Measurements from ENCODE around the gene KRTAP10-5. TPM values are rescaled to one million over a fixed set of nuclear protein-coding genes. Genes with fewer than 3 reads are reported as not detected.
"Not testable (repeated sequence)": the region's sequence is repeated elsewhere in the genome, so short reads cannot be mapped to it uniquely, and the experiment has no call there.

KRTAP10-5 gene
- total RNA-seq, 1 donor, result not detected

- no peak overlapping the region for H3K4me3 ChIP-seq (ENCODE audit: low read length)
- H3K4me1 ChIP-seq (ENCODE audit: insufficient read depth, low read length), result no peaks in the 10 kb centered on the region
- no peaks in the 10 kb centered on the region for H3K9me3 ChIP-seq (ENCODE audit: low read depth, low read length)
- H3K27me3 ChIP-seq (ENCODE audit: insufficient read depth, low read length), result no peaks in the 10 kb centered on the region
Observed at GRCh38 chr21:44556879-44557278, 23.5 kb downstream of the KRTAP10-5 start.

GRCh38 chr21:44555200-44555875, 25.1 kb downstream of the KRTAP10-5 start:
- no peak overlapping the region for H3K4me3 ChIP-seq (ENCODE audit: low read length)
- no peaks in the 10 kb centered on the region for H3K9me3 ChIP-seq (ENCODE audit: low read depth, low read length)

GRCh38 chr21:44552681-44553080, 27.7 kb downstream of the KRTAP10-5 start:
- Histone ChIP-seq H3K27me3 (ENCODE audit: insufficient read depth, low read length) (no peaks in the 10 kb centered on the region), H3K4me3 (ENCODE audit: low read length) (no peak overlapping the region), H3K4me1 (ENCODE audit: insufficient read depth, low read length) (peaks cover 3% of the 10 kb centered on the region), H3K9me3 (ENCODE audit: low read depth, low read length) (no peaks in the 10 kb centered on the region)

More at GRCh38 chr21:44555200-44555875, 25.1 kb downstream of the KRTAP10-5 start:
- Histone ChIP-seq H3K4me1 (ENCODE audit: insufficient read depth, low read length) (no peaks in the 10 kb centered on the region), H3K27me3 (ENCODE audit: insufficient read depth, low read length) (no peaks in the 10 kb centered on the region)

GRCh38 chr21:44552136-44552535, 28.3 kb downstream of the KRTAP10-5 start:
- H3K4me1 ChIP-seq (ENCODE audit: insufficient read depth, low read length), result peaks cover 9% of the 10 kb centered on the region

GRCh38 chr21:44551340-44551961, 29.0 kb downstream of the KRTAP10-5 start, which contains the start of gene KRTAP10-2:
TSS of gene KRTAP10-2 (minus strand) at chr21:44551505. CDS start at chr21:44551458, 47 bp downstream.
- H3K27me3 ChIP-seq (ENCODE audit: insufficient read depth, low read length), result peaks cover 2% of the 10 kb centered on the region
- peaks cover 9% of the 10 kb centered on the region for H3K4me1 ChIP-seq (ENCODE audit: insufficient read depth, low read length)
- peaks cover 8% of the 10 kb centered on the region for H3K9me3 ChIP-seq (ENCODE audit: low read depth, low read length)
- H3K4me3 ChIP-seq (ENCODE audit: low read length), result no peak within 1 kb of the TSS

More at GRCh38 chr21:44552136-44552535, 28.3 kb downstream of the KRTAP10-5 start:
- H3K9me3 ChIP-seq (ENCODE audit: low read depth, low read length), result peaks cover 2% of the 10 kb centered on the region
- no peak overlapping the region for H3K4me3 ChIP-seq (ENCODE audit: low read length)
- H3K27me3 ChIP-seq (ENCODE audit: insufficient read depth, low read length), result peaks cover 2% of the 10 kb centered on the region

GRCh38 chr21:44550807-44551206, 29.6 kb downstream of the KRTAP10-5 start:
- Histone ChIP-seq H3K9me3 (ENCODE audit: low read depth, low read length) (peaks cover 8% of the 10 kb centered on the region), H3K4me3 (ENCODE audit: low read length) (no peak overlapping the region), H3K4me1 (ENCODE audit: insufficient read depth, low read length) (peaks cover 9% of the 10 kb centered on the region), H3K27me3 (ENCODE audit: insufficient read depth, low read length) (peaks cover 2% of the 10 kb centered on the region)

GRCh38 chr21:44550285-44550684, 30.1 kb downstream of the KRTAP10-5 start:
- H3K4me3 ChIP-seq (ENCODE audit: low read length); H3K4me1 ChIP-seq (ENCODE audit: insufficient read depth, low read length); H3K27me3 ChIP-seq (ENCODE audit: insufficient read depth, low read length); H3K9me3 ChIP-seq (ENCODE audit: low read depth, low read length): not testable (repeated sequence)

- peaks cover 8% of the 10 kb centered on the region for H3K9me3 ChIP-seq (ENCODE audit: low read depth, low read length)
- H3K4me1 ChIP-seq (ENCODE audit: insufficient read depth, low read length), result peaks cover 9% of the 10 kb centered on the region
- no peak overlapping the region for H3K4me3 ChIP-seq (ENCODE audit: low read length)
- peaks cover 2% of the 10 kb centered on the region for H3K27me3 ChIP-seq (ENCODE audit: insufficient read depth, low read length)
Observed at GRCh38 chr21:44549525-44550211, 30.7 kb downstream of the KRTAP10-5 start.

- no peak overlapping the region for H3K4me3 ChIP-seq (ENCODE audit: low read length)
- H3K4me1 ChIP-seq (ENCODE audit: insufficient read depth, low read length), result peaks cover 9% of the 10 kb centered on the region
- H3K9me3 ChIP-seq (ENCODE audit: low read depth, low read length), result peaks cover 8% of the 10 kb centered on the region
- H3K27me3 ChIP-seq (ENCODE audit: insufficient read depth, low read length), result peaks cover 2% of the 10 kb centered on the region
Observed at GRCh38 chr21:44548922-44549321, 31.5 kb downstream of the KRTAP10-5 start.

GRCh38 chr21:44548381-44548780, 32.0 kb downstream of the KRTAP10-5 start:
- Histone ChIP-seq H3K27me3 (ENCODE audit: insufficient read depth, low read length) (peaks cover 2% of the 10 kb centered on the region), H3K4me3 (ENCODE audit: low read length) (no peak overlapping the region), H3K9me3 (ENCODE audit: low read depth, low read length) (peaks cover 13% of the 10 kb centered on the region), H3K4me1 (ENCODE audit: insufficient read depth, low read length) (peaks cover 9% of the 10 kb centered on the region)

GRCh38 chr21:44547656-44548331, 32.6 kb downstream of the KRTAP10-5 start:
- H3K9me3 ChIP-seq (ENCODE audit: low read depth, low read length), result peaks cover 19% of the 10 kb centered on the region
- peaks cover 9% of the 10 kb centered on the region for H3K4me1 ChIP-seq (ENCODE audit: insufficient read depth, low read length)
- peaks cover 2% of the 10 kb centered on the region for H3K27me3 ChIP-seq (ENCODE audit: insufficient read depth, low read length)
- no peak overlapping the region for H3K4me3 ChIP-seq (ENCODE audit: low read length)

- no peak overlapping the region for H3K4me3 ChIP-seq (ENCODE audit: low read length)
- peaks cover 26% of the 10 kb centered on the region for H3K9me3 ChIP-seq (ENCODE audit: low read depth, low read length)
- peaks cover 9% of the 10 kb centered on the region for H3K4me1 ChIP-seq (ENCODE audit: insufficient read depth, low read length)
- peaks cover 2% of the 10 kb centered on the region for H3K27me3 ChIP-seq (ENCODE audit: insufficient read depth, low read length)
Observed at GRCh38 chr21:44544566-44544965, 35.8 kb downstream of the KRTAP10-5 start.

GRCh38 chr21:44542716-44543115, 37.7 kb downstream of the KRTAP10-5 start:
- peaks cover 6% of the 10 kb centered on the region for H3K4me1 ChIP-seq (ENCODE audit: insufficient read depth, low read length)
- no peak overlapping the region for H3K4me3 ChIP-seq (ENCODE audit: low read length)
- peaks cover 2% of the 10 kb centered on the region for H3K27me3 ChIP-seq (ENCODE audit: insufficient read depth, low read length)
- H3K9me3 ChIP-seq (ENCODE audit: low read depth, low read length), result peaks cover 26% of the 10 kb centered on the region

- Histone ChIP-seq H3K4me1 (ENCODE audit: insufficient read depth, low read length) (no peaks in the 10 kb centered on the region), H3K27me3 (ENCODE audit: insufficient read depth, low read length) (no peaks in the 10 kb centered on the region), H3K4me3 (ENCODE audit: low read length) (no peak overlapping the region), H3K9me3 (ENCODE audit: low read depth, low read length) (peaks cover 17% of the 10 kb centered on the region)
Observed at GRCh38 chr21:44540741-44541288, 39.6 kb downstream of the KRTAP10-5 start.

Data from mononuclear cell (primary cell).